HepG2 (cell line): ENCODE measurements around the gene STK24. TPM values are rescaled to one million over a fixed set of nuclear protein-coding genes. Genes with fewer than 3 reads are reported as not detected.

ENCODE experiments used
- ATAC-seq: fragments of 200-7000 bp; cut with Tn5 transposase; 3 replicates; pipeline ENCODE4 v1.9.1; 2020; ENCODE audit warnings: mild to moderate bottlenecking, moderate library complexity
- BruUV-seq: library from RNA; stranded (reverse); fragments of 400-500 nt; replicated peaks from 2 replicates; lab custom pipeline; 2021; lab: Mats Ljungman, UMichigan
- CTCF ChIA-PET: fragments of 300-600 bp; formaldehyde crosslinking; extraction: SDS; loops from one replicate; lab custom pipeline; 2021; ENCODE audit warnings: low total read pairs, inconsistent platforms, low intra/inter-chr PET ratio; lab: Yijun Ruan, JAX
- POLR2A ChIA-PET: fragments of 350-600 bp; sonication (Branson Sonifier 250); formaldehyde crosslinking; loops from one replicate; lab custom pipeline; 2020; ENCODE audit warnings: antibody characterized with exemption, inconsistent platforms; lab: Yijun Ruan, JAX
- DNase-seq: peaks from one replicate; pipeline ENCODE4 v3.0.0-alpha.2; 2015; ENCODE audit warnings: low spot score
- FAIRE-seq: peaks from 3 replicates; lab custom pipeline; 2011; peaks lifted over from hg19 to GRCh38; lab: Jason Lieb, UNC
- H2AFZ ChIP-seq: one replicate; pipeline ENCODE4 v1.6.1; 2011; ENCODE audit warnings: low read length, inconsistent platforms
- H3K27ac ChIP-seq: fragments of 300-600 bp; 3 replicates; pipeline ENCODE4 v1.8.0; 2011; ENCODE audit warnings: mixed run types, mild to moderate bottlenecking, mixed read lengths, low read length, inconsistent platforms; ENCODE audit not compliant: insufficient read depth; ENCODE audit errors: extremely low read length
- H3K27me3 ChIP-seq, 2 experiments: fragments of 200-600 bp in 1 of 2; 2 replicates in 1 of 2; 3 replicates in 1 of 2; pipeline versions ENCODE4 v1.6.0 to v1.8.0; 2011; ENCODE audit warnings: low read length in 2 of 2, mild to moderate bottlenecking in 2 of 2, moderate library complexity in 2 of 2, inconsistent platforms in 1 of 2; ENCODE audit not compliant: insufficient read depth in 2 of 2, control insufficient read depth in 1 of 2
- H3K36me3 ChIP-seq, 2 experiments: fragments of 200-600 bp in 1 of 2; replicated peaks in 1 of 2; 2 replicates in 1 of 2; 3 replicates in 1 of 2; pipeline versions ENCODE4 v1.5.1 to v1.8.0; 2011; ENCODE audit warnings: low read length in 2 of 2, inconsistent platforms in 1 of 2; ENCODE audit not compliant: insufficient read depth in 2 of 2, control insufficient read depth in 1 of 2
- H3K4me1 ChIP-seq: 2 replicates; pipeline ENCODE4 v1.5.1; 2012; ENCODE audit warnings: low read length, inconsistent platforms; ENCODE audit not compliant: insufficient read depth
- H3K4me2 ChIP-seq: 2 replicates; pipeline ENCODE4 v1.6.0; 2011; ENCODE audit warnings: low read depth, low read length, inconsistent platforms
- H3K4me3 ChIP-seq, 3 experiments: fragments of 200-600 bp in 1 of 3; sonication (generic), shearing (Covaris generic) in 1 of 3; replicated peaks in 1 of 3; 2 replicates each; pipeline ENCODE4 v1.5.1; 2011 to 2016; ENCODE audit warnings: low read length in 3 of 3, inconsistent platforms in 2 of 3, low read depth in 2 of 3, mild to moderate bottlenecking in 2 of 3, control low read depth in 1 of 3, mixed read lengths in 1 of 3; ENCODE audit not compliant: insufficient read depth in 1 of 3
- H3K79me2 ChIP-seq: one replicate; pipeline ENCODE4 v1.6.1; 2011; ENCODE audit warnings: low read length, inconsistent platforms; ENCODE audit not compliant: insufficient read depth
- H3K9ac ChIP-seq: 2 replicates; pipeline ENCODE4 v1.6.0; 2011; ENCODE audit warnings: mild to moderate bottlenecking, low read depth, low read length, inconsistent platforms; ENCODE audit not compliant: insufficient read depth
- H3K9me3 ChIP-seq: 2 replicates; pipeline ENCODE4 v1.5.1; 2012; ENCODE audit warnings: mild to moderate bottlenecking, low read length
- H4K20me1 ChIP-seq: 2 replicates; pipeline ENCODE4 v1.6.0; 2011; ENCODE audit warnings: inconsistent platforms, mild to moderate bottlenecking, low read length, moderate library complexity; ENCODE audit not compliant: insufficient read depth
- DMTF1 ChIP-seq: sonication (generic); formaldehyde crosslinking; IDR thresholded peaks from 2 replicates; pipeline ENCODE4 v1.4.0; 2020; ENCODE audit warnings: mild to moderate bottlenecking, missing genetic modification reagents
- RBM22 ChIP-seq: fragments of 200-400 bp; formaldehyde crosslinking; optimal IDR thresholded peaks from 2 replicates; pipeline ENCODE3; 2017; ENCODE audit warnings: mild to moderate bottlenecking, low read length, moderate library complexity
- ZBTB33 ChIP-seq: sonication (generic); formaldehyde crosslinking; IDR thresholded peaks from 2 replicates; pipeline ENCODE4 v1.4.0; 2020; ENCODE audit warnings: missing genetic modification reagents
- ZNF30 ChIP-seq: sonication (generic); formaldehyde crosslinking; IDR thresholded peaks from 2 replicates; pipeline ENCODE4 v1.5.0; 2020; ENCODE audit warnings: mild to moderate bottlenecking, missing genetic modification reagents
- WGBS: methylation state at CpG from one replicate; pipeline ENCODE4 v1.1.6; 2017; ENCODE audit warnings: low lambda C conversion rate; 5-methylcytosine and 5-hydroxymethylcytosine counted together
- in situ Hi-C: cut with HindIII; loops from 2 replicates; pipeline ENCODE4 v1.10.0; 2017; ENCODE audit warnings: low pct_unique_long_range_greater_than_20kb; ENCODE audit not compliant: extremely low pct_ligation_motif_present
- intact Hi-C: fragments of 100-400 bp; cut with micrococcal nuclease; formaldehyde crosslinking; loops from one replicate; pipeline ENCODE4 v1.10.0; 2022; ENCODE audit not compliant: unreplicated experiment
- polyA plus RNA-seq, 8 experiments: library from polyadenylated mRNA; depleted of rRNA in 3 of 8; stranded (reverse) in 7 of 8; unstranded in 1 of 8; fragments of >200 nt; fragmentation: Illumina TruSeq in 4 of 8; extraction: Trizol in 4 of 8; gene quantifications; 2 replicates each; pipeline versions ENCODE4 v1.2.1 to v1.2.3, GENCODE V29; 2011 to 2016; ENCODE audit warnings: low read depth in 4 of 8, missing spikeins in 1 of 8, mixed read lengths in 1 of 8; ENCODE audit not compliant: insufficient read depth in 1 of 8
- total RNA-seq, 5 experiments: library from RNA; depleted of rRNA; stranded (reverse); fragments of >200 nt; fragmentation: Illumina TruSeq; extraction: Trizol; gene quantifications; 2 replicates each; pipeline ENCODE4 v1.2.3, GENCODE V29; 2016; ENCODE audit warnings: low read depth in 1 of 5

The STK24 gene
- total and polyA plus RNA-seq, 2 of the 13 experiments (the other 11 are each of a cell fraction or from before 2014, with no cell fraction given): 51.3 to 73.0 TPM

GRCh38 chr13:98539666-98540065 is 37.2 kb downstream of the STK24 start:
- Histone ChIP-seq H3K9me3 (no peaks in the 10 kb centered on the region), H2AFZ (no peak overlapping the region), H3K4me3 (no peak overlapping the region), H3K36me3 (peaks cover 8 to 15% of the 10 kb centered on the region in 2 experiments), H3K79me2 (peaks cover 99% of the 10 kb centered on the region), H3K4me2 (no peak overlapping the region), H3K9ac (no peak overlapping the region), H3K27me3 (no peaks in the 10 kb centered on the region), H3K4me1 (peaks cover 87% of the 10 kb centered on the region), H4K20me1 (peaks cover 85% of the 10 kb centered on the region), H3K27ac (no peak overlapping the region)
- no peak for ATAC-seq
- POLR2A ChIA-PET: no interaction called here
- no TSS peak for BruUV-seq
- DNase-seq: no peak
- CTCF ChIA-PET: no interaction called here
- WGBS: 95% methylated on average over 7 of the region's 7 CpGs
- TF ChIP-seq ZBTB33 (CRISPR knock-in tag) (peak; percentile 56; the same call in 1 of the 2 replicates), ZNF30 (CRISPR knock-in tag) (no peak), DMTF1 (CRISPR knock-in tag) (no peak), RBM22 (peak; percentile 37)
- no peak for FAIRE-seq
- intact Hi-C loops (loop anchor here (5.0 kb wide), 1 partner anchor 67 kb away; no protein-coding TSS in a partner anchor), in situ Hi-C loops (no loop called here)
